GM21447 (cell line): ENCODE data around the gene PTRH2.
"Not testable (repeated sequence)": the region's sequence is repeated elsewhere in the genome, so short reads cannot be mapped to it uniquely, and the experiment has no call there.

ENCODE experiments used
- ATAC-seq: cut with Tn5 transposase; IDR thresholded peaks from one replicate; pipeline ENCODE4 v1.9.1; 2021; ENCODE audit not compliant: unreplicated experiment

The PTRH2 gene

DNA sequence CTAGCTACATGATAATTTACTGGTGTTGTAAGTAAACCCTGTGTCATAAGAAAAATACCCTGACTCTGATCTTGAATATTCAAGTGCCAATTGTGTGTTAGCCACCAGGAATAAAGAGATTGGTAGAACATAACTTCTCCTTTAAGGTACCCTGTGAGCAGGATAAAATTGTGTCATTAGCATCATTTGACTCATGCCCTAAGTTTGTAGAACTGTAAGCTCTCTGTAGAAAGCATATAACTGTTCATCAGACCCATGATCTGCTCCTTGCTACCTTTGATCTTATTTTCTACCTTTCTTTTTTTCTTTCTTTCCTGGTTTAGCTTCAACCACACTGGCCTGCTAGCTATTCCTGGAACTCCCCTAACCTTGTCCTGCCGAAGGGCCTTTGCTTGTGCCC is 35.8 kb downstream of the PTRH2 start:
- no peak for ATAC-seq

DNA sequence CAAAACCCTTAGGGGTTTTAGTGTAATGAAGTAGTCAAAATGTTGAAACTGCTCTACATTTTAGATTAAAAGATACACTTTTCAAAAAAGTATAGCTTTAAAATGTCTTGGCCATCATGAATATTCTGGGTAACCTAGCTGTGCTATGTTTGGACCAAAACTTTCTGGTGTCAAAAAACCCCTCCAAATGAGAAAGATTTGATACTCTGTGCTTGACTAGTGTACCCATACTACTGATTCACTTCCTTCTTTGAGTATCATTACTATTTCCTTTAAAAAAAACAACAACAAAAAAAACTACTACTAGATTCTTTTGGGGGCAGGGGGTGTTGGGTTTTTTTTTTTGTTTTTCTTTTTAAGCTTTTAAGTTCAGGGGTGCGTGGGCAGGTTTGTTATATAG is 37.3 kb downstream of the PTRH2 start:
- ATAC-seq, result no peak

- ATAC-seq, result peak; percentile 56
These were observed 37.8 kb downstream of the PTRH2 start for GRCh38 chr17:59669411-59669810.

DNA sequence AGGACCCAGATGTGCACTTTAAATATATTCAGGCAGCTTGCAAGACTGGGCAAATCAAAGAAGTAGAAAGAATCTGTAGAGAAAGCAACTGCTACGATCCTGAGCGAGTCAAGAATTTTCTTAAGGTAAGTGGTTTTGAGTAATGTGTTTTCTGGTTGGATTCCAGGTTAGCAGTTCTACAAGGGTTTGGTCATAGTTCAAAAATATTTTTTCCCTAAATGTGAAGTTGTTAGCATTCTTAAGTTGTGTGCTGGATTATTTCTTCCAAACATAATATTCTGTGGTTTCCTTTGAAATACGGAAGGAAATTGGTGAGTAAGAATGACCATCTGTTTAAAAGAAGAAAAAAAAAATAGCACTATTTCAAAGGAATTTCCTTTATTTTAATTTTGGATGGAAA is 38.4 kb downstream of the PTRH2 start:
- no peak for ATAC-seq

- no peak for ATAC-seq
These were observed 41.0 kb downstream of the PTRH2 start for GRCh38 chr17:59666235-59666634.

DNA sequence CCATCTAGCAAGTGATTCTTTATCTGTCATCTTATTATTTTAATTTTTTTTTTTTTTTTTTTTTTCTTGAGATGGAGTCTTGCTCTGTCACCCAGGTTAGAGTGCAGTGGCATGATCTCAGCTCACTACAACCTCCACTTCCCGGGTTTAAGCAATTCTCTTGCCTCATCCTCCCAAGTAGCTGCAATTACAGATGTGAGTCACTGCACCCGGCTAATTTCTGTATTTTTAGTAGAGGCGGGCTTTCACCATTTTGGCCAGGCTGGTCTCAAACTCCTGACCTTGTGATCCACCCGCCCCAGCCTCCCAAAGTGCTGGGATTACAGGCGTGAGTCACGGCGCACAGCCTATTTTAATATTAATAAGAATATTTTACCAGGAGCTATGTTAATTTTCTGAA is 50.6 kb downstream of the PTRH2 start:
- not testable (repeated sequence) for ATAC-seq

DNA sequence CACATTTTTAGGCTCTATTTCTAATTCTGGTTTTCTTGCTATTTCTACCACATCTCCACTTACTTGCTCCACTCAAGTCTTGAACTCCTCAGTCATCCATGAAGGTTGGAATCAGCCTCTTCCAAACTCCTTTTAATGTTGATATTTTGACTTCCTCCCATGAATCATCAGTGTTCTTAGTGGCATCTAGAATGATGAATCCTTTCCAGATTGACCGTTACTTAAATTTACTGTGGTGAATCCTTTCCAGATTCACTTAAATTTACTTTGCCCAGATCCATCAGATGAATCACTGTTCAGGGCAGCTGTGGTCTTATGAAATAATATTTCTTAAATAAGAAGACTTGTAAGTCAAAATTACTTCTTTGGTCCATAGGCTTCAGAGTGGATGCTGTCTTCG is 55.1 kb downstream of the PTRH2 start:
- no peak for ATAC-seq

- no peak for ATAC-seq
These were observed 55.9 kb downstream of the PTRH2 start for GRCh38 chr17:59651346-59651745.

DNA sequence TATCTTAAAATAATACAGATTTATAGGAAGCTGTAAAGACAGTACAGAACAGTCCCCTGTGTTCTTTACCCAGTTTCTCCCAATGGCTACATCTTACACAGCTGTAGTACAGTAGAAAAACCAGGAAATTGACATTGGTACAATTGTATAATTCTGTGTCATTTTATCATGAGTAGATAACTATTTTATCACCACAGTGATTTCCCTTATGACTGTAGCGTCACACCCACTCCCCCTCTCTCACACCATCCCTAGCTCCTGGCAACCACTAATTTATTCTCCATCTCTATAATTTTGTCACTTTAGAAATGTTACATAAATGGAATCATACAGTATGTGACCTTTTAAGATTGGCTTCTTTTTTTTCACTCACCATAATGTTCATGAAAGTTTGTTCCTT is 56.6 kb downstream of the PTRH2 start:
- ATAC-seq, result no peak

- ATAC-seq, result no peak
These were observed 57.3 kb downstream of the PTRH2 start for GRCh38 chr17:59649886-59650285.
